ENCODE results near the gene C1orf21. TPM values are rescaled to one million over a fixed set of nuclear protein-coding genes. Genes with fewer than 3 reads are reported as not detected.

The C1orf21 gene
- total and polyA plus RNA-seq, 2 of the 4 experiments (the other 2 are of a cell fraction): 6.4 to 9.9 TPM

DNA sequence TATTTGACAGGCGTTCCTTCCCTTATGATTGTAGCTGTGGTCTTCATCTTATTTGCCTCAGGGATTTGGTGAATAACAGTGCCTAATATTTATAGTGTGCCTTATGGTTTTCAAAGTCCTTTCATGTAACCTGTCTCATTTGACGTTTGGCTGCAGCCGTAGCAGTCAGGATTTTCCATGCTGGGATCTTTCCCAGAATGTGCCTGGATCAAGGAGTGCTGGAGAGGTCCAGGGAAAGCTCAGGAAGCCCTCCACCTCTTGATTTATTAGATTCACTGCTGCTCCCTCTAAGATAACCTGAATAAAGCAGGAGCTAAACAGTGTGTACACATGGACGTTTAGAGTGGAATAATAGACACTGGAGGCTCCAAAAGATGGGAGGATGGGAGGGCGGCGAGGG is 5.2 kb downstream of the C1orf21 start:
- H2AK5ac ChIP-seq (ENCODE audit: low read depth, low read length): peak overlapping the region; percentile 43; the same call in 1 of the 2 replicates
- H3K4ac ChIP-seq (ENCODE audit: low read depth, low read length): no peak overlapping the region
- H2BK5ac ChIP-seq (ENCODE audit: low read depth, low read length, poor library complexity, severe bottlenecking): no peak overlapping the region
- H4K20me1 ChIP-seq (ENCODE audit: insufficient read depth, low read length): peaks cover 3% of the 10 kb centered on the region; the same call in 1 of the 2 replicates
- dilution Hi-C loops (cut with HindIII; ENCODE audit: low sequenced_read_pairs, unreplicated experiment): no loop called here
- WGBS, 2 experiments (ENCODE audit: extremely low coverage in 2 of 2, insufficient read length in 1 of 2): 100% methylated on average over 1 of the region's 6 CpGs; no CpG with 5 or more reads in 1 of the 2 experiments
- no peak overlapping the region for H3K27ac ChIP-seq (ENCODE audit: insufficient read depth, low read length)
- no peak overlapping the region for H3K23ac ChIP-seq (ENCODE audit: low read depth, low read length)
- BruUV-seq (replicated peaks): no TSS peak
- H3K79me1 ChIP-seq (ENCODE audit: low read depth in 1 of 2, low read length in 2 of 2): peaks cover 23 to 43% of the 10 kb centered on the region in 2 experiments
- intact Hi-C loops (cut with micrococcal nuclease): no loop called here
- POLR2A ChIA-PET (ENCODE audit: unreplicated experiment): no interaction called here
- H3K36me3 ChIP-seq (ENCODE audit: control insufficient read depth, insufficient read depth, low read length): no peaks in the 10 kb centered on the region
- no peak overlapping the region for H4K91ac ChIP-seq (ENCODE audit: insufficient read depth, low read depth, low read length)
- H2BK120ac ChIP-seq (ENCODE audit: low read depth, low read length): no peak overlapping the region
- no peak overlapping the region for H3K56ac ChIP-seq (ENCODE audit: extremely low read depth, insufficient read depth, low read length)
- in situ Hi-C loops (cut with MboI; ENCODE audit: low sequenced_read_pairs): no loop called here
- no peaks in the 10 kb centered on the region for H3K27me3 ChIP-seq (ENCODE audit: control insufficient read depth, insufficient read depth, low read length)
- H3K4me2 ChIP-seq (ENCODE audit: low read depth, low read length): no peak overlapping the region
- ATAC-seq (ENCODE audit: low read depth) (no peak), DNase-seq (no peak)
- H2AFZ ChIP-seq (replicated peaks; ENCODE audit: low read length, poor library complexity): no peak overlapping the region
- CTCF ChIA-PET: interaction anchor here (1.7 kb wide), 1 partner anchor 272 kb away, joined by 4 read pairs; no protein-coding TSS in a partner anchor
- no peak overlapping the region for H2BK15ac ChIP-seq (ENCODE audit: low read depth, low read length)
- no peak overlapping the region for H3K4me3 ChIP-seq (ENCODE audit: insufficient read depth, low read depth, low read length)
- no peaks in the 10 kb centered on the region; the same call in 1 of the 2 replicates for H3K9me1 ChIP-seq (ENCODE audit: insufficient read depth, low read length)
- no peak overlapping the region for H2BK20ac ChIP-seq (ENCODE audit: low read depth, low read length)
- peaks cover 4% of the 10 kb centered on the region; the same call in 1 of the 2 replicates for H3K4me1 ChIP-seq (ENCODE audit: control insufficient read depth, insufficient read depth, low read length)
- H4K8ac ChIP-seq (ENCODE audit: low read depth in 2 of 2, low read length in 2 of 2): no peak overlapping the region
- H2AK9ac ChIP-seq (replicated peaks; ENCODE audit: low read depth, low read length, poor library complexity): no peak overlapping the region
- no peaks in the 10 kb centered on the region for H3K9me3 ChIP-seq (ENCODE audit: control insufficient read depth, insufficient read depth, low read length)
- no peak for TF ChIP-seq FOS (IDR thresholded peaks at IDR 0.05; ENCODE audit: low read depth, low read length)
- TF ChIP-seq RCOR1 (IDR thresholded peaks at IDR 0.05; ENCODE audit: insufficient replicate concordance, low read length): no peak
- TF ChIP-seq, protein P1, sequence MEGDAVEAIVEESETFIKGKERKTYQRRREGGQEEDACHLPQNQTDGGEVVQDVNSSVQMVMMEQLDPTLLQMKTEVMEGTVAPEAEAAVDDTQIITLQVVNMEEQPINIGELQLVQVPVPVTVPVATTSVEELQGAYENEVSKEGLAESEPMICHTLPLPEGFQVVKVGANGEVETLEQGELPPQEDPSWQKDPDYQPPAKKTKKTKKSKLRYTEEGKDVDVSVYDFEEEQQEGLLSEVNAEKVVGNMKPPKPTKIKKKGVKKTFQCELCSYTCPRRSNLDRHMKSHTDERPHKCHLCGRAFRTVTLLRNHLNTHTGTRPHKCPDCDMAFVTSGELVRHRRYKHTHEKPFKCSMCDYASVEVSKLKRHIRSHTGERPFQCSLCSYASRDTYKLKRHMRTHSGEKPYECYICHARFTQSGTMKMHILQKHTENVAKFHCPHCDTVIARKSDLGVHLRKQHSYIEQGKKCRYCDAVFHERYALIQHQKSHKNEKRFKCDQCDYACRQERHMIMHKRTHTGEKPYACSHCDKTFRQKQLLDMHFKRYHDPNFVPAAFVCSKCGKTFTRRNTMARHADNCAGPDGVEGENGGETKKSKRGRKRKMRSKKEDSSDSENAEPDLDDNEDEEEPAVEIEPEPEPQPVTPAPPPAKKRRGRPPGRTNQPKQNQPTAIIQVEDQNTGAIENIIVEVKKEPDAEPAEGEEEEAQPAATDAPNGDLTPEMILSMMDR (conservative IDR thresholded peaks at IDR 0.05; ENCODE audit: low read depth, low read length): no peak
- no peak for TF ChIP-seq CEBPB (IDR thresholded peaks at IDR 0.05; ENCODE audit: low read depth, low read length)
- no peak for TF ChIP-seq SMC3 (IDR thresholded peaks at IDR 0.05; ENCODE audit: low read depth, low read length)
- TF ChIP-seq MXI1 (IDR thresholded peaks at IDR 0.05; ENCODE audit: borderline replicate concordance, low read depth, low read length): no peak
- TF ChIP-seq MAFK (IDR thresholded peaks at IDR 0.05; ENCODE audit: low read depth, low read length): no peak
- TF ChIP-seq MAZ (IDR thresholded peaks at IDR 0.05; ENCODE audit: borderline replicate concordance, low read depth, low read length): no peak
- no peak for TF ChIP-seq BHLHE40 (IDR thresholded peaks at IDR 0.05; ENCODE audit: low read depth, low read length)
- TF ChIP-seq, protein P2, sequence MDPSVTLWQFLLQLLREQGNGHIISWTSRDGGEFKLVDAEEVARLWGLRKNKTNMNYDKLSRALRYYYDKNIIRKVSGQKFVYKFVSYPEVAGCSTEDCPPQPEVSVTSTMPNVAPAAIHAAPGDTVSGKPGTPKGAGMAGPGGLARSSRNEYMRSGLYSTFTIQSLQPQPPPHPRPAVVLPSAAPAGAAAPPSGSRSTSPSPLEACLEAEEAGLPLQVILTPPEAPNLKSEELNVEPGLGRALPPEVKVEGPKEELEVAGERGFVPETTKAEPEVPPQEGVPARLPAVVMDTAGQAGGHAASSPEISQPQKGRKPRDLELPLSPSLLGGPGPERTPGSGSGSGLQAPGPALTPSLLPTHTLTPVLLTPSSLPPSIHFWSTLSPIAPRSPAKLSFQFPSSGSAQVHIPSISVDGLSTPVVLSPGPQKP (IDR thresholded peaks at IDR 0.05; ENCODE audit: borderline replicate concordance, low read depth, low read length): no peak
- no peak overlapping the region for H4K5ac ChIP-seq (ENCODE audit: low read depth, low read length)
- no peak overlapping the region for H3K18ac ChIP-seq (ENCODE audit: low read depth, low read length)
- H3K9ac ChIP-seq (ENCODE audit: low read depth, low read length): no peak overlapping the region
- H3K14ac ChIP-seq (replicated peaks; ENCODE audit: low read depth, low read length): no peak overlapping the region
